Stimulated activated CD8-positive, alpha-beta memory T cell treated with anti-CD3 and anti-CD28 coated beads, Interleukin-12 subunit alpha, Interleukin-12 subunit beta, amount 100 ng/mL, for 4 hours (primary cell): Measurements from ENCODE around the gene RHOBTB1.

Source experiments
- DNase-seq: peaks from one replicate; pipeline ENCODE4 v3.0.0-alpha.2; 2020; ENCODE audit warnings: low read depth

Gene RHOBTB1

GRCh38 chr10:60942134-60942787 lies 1.7 kb downstream of the RHOBTB1 start:
- no peak for DNase-seq

GRCh38 chr10:60940446-60940845 lies 3.5 kb downstream of the RHOBTB1 start:
- no peak for DNase-seq

- DNase-seq: no peak
Observed at GRCh38 chr10:60937784-60938654, 6.0 kb downstream of the RHOBTB1 start.

DNA sequence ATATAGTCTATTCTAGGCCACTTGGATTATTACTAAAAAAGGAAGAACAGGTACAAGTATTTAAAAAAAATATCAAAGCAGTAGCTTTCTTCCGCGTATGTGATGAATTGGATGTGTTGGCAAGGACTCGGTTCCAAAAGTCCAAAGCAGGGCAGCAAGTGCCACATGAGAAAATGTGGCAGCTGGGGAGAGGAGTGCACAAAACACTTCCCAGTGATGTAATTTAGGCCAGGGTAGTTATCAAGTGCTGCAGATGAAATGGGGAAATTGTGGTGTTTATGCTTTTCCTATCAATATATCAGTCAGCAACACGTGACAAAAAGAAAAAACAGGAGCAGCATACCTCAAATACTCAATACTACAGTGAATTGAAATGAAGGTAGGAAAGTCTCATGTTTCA lies 7.0 kb downstream of the RHOBTB1 start:
- no peak for DNase-seq

DNA sequence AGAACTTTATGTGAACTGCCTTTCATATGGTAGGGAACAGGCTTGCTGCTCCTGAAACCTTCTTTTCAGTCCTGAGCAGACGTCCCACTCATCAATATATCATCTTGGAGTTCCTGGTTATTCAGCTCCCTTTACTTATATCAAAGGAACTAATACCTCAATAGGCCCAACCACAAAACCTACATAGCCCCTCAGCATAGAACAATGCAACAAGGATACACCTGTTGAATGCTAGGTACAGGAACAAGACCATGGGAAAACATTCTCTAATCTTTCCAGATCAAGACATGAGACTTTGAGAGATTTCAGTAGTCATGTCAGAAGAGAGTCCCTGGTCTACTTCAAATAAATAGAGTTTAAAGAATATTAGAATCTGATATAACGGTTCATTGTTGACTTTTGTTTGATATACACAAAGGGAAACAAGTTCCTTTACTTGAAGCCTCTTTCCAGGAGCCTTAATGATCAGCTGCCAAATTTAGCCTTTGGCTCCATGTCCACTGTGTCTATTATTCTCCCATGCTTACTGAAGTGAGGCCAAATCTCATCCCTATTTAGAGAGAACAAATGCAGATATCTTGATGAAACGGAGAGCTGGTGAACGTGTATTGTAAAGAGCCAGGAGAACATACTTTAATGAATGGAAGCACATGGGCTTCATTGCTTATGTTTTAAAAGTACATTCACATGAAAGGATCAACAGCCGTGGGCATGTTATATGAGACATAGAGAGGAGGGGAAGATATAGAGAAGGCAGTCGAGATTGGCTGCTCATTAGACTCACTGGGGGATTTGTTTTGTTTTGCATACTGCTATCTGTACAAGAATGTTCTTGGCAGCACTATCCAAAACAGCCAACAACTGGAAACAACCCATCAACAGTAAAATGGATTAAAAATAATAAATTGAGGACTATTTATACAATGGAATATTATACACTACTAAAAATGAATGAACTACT lies 9.5 kb downstream of the RHOBTB1 start:
- no peak for DNase-seq

DNA sequence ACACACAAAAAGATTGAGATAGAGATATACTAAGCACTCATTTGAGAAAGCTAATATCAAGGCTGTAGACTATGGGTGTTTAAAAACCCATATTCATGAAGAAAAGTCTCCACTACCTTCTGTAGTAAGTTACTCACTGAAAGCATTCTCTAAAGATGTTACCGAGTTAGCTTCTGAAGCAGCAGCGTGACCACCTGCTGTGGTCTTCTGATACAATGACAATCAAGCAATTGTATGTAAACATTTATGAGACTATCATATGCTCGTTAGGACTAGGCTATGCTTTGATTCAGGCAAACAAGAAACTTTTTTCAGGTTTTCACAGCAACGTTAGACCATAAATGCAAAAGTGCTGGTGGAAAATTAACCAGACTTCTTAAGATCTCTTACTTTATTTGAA lies 11.2 kb downstream of the RHOBTB1 start:
- no peak for DNase-seq

DNA sequence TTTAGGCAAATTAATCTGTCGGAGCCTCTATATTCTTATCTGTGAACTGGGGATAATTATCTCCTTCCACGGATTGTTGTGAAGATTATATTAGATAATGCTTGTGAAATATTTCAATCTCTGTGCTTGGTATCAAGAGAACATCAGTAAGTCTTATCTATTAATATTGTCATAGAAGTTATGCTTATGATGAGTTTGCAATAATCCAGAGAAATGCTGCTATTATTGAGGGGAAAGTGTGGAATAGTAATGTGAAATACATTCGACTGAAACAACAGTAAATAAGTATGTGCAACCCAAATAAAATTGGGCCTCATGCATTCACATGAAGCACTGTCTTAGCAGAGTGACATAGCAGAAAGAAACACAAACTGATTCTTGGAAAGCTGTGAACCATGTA lies 13.7 kb downstream of the RHOBTB1 start:
- DNase-seq: no peak

- no peak for DNase-seq
Observed at GRCh38 chr10:60921633-60922032, 22.4 kb downstream of the RHOBTB1 start.

DNA sequence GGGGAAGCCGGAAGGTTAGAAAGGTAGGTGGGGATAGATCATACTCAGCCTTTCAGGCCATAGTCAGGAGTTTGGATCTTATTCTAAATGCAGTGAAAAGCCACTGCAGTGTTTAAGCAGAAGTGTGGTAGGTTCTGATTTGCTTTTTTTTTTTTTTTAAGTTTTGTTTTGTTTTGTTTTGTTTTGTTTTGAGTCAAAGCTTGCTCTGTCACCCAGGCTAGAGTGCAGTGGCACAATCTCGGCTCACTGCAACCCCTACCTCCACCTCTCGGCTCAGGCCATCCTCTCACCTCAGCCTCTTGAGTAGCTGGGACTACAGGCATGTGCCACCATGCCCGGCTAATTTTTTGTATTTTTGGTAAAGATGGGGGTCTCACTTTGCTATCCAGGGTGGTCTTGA lies 23.5 kb downstream of the RHOBTB1 start:
- DNase-seq: no peak

GRCh38 chr10:60919551-60919950 lies 24.4 kb downstream of the RHOBTB1 start:
- DNase-seq: no peak

- no peak for DNase-seq
Observed at GRCh38 chr10:60917331-60918280, 26.4 kb downstream of the RHOBTB1 start.

DNA sequence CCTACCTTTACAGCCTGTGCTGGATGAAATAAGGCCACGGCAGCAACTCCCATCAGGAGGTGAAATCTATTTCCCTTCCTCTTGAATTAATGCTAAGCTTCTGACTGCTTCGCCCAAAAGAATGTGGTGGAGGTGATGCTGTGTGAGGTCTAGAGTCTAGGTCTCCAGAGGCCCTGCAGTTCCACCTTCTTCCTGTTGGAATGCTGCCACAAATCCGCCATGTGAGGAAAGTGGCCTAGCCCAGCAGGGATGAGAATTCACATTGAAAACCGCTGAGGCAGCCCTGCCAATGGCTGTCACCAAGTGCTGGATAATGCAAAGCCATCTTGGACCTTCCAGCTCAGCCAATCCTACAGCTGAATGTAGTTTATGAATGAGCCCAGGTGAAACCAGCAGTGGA lies 28.0 kb downstream of the RHOBTB1 start:
- no peak for DNase-seq

- no peak for DNase-seq
Observed at GRCh38 chr10:60914690-60915141, 29.3 kb downstream of the RHOBTB1 start.

GRCh38 chr10:60913657-60914056 lies 30.3 kb downstream of the RHOBTB1 start:
- DNase-seq: no peak

DNA sequence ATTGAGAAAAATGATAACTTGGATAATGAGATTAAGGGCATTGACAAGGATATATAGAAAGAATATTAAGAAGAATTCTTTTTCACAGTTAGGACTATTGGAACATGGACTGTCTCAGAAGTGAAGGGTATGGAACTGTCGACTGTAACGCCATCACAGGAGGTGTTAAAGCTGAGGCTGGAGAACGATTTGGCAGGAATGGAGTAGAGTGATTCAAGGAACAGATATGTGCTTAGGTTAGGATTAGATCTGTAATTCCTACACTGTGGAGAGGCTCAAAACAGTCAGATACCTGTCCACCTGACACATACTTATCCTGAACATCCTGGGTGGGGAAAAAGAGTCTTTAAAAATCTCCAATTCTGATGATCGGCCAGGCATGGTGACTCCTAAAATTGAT lies 30.9 kb downstream of the RHOBTB1 start:
- DNase-seq: no peak

DNA sequence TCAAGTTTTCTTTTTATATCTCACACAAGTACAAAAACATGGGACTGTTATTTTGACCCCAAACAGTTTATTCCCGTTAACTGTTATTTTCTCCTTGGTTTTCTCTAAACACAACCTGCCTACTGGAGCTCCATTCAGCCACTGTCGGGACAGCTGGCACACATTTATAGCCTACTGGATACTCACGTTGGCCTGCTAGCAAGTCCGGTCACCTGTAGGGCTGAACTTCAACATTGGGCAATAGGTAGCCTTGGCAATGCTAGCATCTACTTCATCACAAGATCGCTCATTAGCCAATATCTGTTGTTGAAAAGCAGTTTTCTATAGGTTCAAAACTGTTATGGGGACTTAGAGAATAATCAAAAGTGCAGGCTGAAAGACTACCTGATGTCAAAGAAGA lies 32.3 kb downstream of the RHOBTB1 start:
- no peak for DNase-seq

- no peak for DNase-seq
Observed at GRCh38 chr10:60911216-60911615, 32.8 kb downstream of the RHOBTB1 start.

GRCh38 chr10:60910543-60910942 lies 33.4 kb downstream of the RHOBTB1 start:
- no peak for DNase-seq

DNA sequence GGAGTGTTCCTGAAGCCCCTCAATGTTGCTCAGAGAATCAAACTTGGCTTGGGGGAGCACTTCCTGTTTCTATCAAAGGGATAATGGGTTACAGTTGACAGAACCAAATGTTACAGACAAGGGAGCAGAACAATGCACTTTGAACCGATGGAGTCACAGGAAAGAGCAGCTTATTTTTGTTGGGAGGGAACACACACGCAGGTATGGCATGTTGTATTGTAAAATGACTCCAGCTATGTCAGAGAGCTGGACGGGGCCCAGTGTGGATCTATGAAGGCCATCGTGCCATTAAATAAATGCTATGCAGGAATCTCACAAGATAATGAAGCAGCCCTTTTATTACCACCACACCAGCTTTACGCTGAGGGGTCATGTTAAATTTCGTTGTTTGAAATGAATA lies 35.1 kb downstream of the RHOBTB1 start:
- DNase-seq: no peak

GRCh38 chr10:60908031-60908430 lies 36.0 kb downstream of the RHOBTB1 start:
- no peak for DNase-seq

DNA sequence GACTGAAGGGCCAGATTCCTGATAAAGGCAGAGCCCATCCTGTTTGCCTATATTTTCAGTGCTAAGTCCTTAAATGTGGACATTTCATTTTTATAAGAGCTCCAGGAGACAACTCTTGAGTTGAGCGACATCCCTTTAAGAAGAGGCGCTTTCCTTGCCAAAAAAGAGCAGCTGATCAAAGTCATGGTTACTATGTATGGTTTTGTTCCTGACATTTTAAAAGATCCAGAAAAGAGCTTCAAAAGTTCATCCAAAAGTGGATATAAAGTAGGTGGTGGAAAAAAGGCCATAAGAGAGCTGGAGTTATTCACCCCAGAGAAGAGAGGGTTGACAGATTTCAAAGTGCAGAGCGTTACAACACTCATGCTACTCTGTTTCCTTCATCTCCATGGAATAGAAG lies 36.7 kb downstream of the RHOBTB1 start:
- no peak for DNase-seq
